NCI-H526 (cell line): ENCODE measurements around the gene MGAT5.
A peak's percentile ranks its signal among the peaks of the same experiment; 100 is the strongest.

Experiments used
- DNase-seq, 2 experiments: peaks; one replicate each; lab custom pipeline; 2025; lab: John Stamatoyannopoulos, UW

The MGAT5 gene

DNA sequence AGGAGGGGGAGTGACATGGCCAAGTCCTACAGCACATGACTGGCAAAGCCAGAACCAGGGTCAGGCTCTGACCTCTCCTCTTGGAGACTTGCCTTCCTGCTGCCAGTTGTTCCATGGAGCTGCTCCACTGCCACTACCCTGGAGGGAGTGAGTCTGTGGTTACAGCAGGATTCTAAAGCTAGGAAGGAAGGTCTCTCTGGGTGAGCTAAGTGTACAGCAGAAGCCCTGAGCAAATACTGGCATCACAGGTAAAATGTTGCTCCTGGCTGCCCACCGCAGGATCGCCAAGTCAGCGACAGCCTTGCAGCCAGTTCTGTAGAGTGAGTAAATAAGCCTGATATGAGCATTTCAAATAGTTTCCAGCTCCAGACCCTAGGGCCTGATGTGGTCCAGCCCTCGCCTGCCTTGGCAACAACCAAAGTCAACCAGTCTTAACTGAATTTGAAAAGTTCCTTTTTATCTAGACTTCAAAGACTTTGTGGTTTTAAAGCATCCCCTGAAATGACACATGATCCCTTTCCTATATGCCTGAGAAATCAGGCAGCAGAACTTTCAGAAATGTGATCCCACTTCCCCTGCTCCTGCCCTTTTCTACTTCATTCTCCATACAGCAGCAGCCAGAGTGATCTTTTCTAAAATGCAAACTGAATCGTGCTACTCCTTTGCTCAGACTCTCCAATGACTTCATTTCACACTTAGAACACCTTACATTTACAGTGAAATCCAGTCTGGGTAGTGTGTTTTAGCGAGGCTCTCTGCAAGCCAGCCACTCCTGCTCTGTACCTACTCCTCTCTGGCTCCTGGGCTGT lies 114.3 kb downstream of the MGAT5 start:
- DNase-seq, result no peak

DNA sequence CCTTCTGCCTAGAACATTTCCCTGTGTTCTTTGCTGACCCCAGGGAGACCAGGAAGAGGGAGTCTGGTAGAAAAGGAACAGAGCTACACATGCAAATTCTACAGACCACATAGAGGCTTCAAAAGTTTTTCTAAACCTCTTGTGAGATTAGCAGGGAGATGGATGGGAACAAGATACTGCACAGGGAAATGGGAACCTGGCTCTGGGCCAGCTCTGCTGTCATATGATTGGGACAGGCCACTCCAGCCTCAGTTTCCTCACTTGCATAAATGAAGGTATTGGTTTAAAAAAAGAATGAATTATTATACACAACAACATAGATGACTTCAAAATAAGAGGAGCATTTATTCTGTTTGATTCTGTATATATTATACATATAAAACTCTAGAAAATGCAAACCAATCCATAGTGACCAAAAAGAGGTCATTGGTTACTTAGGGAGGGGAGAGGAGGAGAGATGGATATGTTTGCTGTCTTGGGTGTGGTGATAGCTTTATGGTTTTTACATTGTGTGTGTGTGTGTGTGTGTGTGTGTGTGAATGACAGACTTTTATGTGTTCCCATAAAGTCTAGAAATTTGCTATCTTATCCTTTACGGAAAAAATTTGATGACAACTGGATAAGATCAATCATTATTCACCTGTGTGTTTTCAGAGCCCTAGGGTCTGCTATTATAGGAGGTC lies 115.5 kb downstream of the MGAT5 start:
- DNase-seq, result peak in 1 of 2 experiments; percentile 16

DNA sequence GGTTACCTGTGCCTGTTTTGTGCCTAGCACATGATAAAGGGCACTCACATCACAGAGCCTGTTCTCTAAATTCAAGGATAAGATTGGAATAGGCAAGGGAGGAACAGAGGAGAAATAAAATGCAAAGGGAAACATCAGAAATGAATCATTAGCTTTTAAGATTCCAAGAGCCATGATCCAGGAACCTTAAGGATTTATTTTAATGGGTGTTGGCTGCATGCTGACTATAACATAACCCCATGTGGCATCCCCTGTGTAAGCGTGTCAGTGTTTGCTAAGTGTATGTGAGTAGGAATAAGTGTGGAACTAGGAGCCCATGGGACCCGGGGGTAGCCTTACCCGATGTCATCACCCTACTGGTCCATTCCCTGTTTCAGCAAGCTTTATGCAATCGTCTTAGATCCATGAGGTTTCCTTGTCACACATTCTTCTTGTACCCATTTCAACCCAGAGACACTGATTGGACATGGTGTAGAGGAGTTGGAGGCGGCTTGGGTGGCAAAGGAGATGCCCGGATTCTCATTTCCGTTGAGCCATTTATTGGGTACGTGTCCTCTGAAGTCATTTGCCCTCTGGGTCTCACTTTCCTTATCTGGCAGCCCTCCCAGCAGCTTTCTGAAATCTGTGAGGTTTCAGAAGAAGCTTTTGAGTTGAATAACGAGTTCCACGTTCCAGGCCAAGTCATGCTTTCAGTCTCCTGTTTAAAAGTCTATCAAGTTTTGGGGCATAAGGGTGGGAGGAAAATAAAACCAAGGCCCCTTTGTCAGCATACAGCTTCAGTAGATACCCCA lies 117.0 kb downstream of the MGAT5 start:
- DNase-seq, result no peak

DNA sequence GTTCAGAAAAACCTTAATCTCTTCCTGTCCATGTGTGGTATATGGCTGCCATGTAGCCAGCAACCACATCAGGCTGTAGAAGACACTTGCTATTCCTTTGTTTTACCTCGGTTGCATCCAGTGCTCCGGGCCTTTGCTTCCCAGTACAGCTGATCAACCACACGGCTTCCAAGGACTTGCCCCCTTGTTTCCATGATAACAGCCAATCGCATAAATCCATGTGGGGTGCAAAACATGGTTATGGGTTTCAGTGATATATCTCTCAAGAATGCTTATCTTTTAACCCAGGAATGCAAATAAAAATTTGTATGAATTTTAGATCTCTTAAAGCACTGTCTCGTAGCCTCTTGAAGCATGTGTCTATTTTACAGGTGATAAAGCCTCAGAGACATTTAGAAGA lies 118.3 kb downstream of the MGAT5 start:
- no peak for DNase-seq

DNA sequence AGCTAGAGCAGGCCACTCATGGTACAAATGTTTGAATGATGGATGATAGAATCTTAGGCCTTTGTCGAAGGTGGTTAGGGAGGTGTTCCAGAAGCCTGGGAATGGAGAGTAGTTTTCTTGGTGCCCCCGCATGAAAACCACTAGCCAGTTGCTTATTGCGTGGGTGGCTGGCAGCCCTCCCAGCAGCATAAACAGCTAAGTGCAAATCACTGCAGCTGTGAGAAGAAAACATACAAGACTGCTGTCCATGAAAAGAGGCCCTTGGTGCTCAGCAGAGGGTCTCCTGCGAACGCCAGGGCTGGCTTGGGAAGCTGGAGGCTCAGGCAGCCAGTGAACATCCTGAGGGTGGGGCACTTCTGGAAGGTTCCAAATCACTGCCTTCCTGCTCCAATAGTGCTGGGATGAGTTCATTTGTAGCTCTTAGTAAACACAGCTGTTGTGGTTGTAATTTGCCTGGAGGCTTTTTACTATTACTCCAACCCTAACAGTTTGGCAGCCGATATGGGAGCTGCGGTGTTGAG lies 118.8 kb downstream of the MGAT5 start:
- no peak for DNase-seq

DNA sequence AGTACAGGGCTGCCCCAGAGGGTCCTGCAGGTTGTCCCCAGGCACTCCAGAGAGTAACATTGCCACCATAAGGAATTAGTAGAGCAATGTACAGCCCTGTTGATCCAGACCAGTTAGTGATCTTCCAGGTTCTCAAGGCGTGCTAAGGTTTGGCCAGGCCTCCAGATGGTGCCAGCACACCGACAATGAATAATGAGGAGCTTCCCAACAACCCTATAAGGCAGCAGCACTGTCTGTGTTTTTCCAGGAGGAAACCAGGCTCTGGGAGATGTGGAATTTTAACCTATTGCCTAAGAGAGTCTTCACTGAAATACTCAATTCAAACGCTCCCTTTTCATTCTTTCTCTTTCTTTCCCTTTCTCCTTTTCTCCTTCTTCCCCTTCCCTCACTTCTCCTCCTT lies 122.1 kb downstream of the MGAT5 start:
- peak in 1 of 2 experiments; percentile 18 for DNase-seq

DNA sequence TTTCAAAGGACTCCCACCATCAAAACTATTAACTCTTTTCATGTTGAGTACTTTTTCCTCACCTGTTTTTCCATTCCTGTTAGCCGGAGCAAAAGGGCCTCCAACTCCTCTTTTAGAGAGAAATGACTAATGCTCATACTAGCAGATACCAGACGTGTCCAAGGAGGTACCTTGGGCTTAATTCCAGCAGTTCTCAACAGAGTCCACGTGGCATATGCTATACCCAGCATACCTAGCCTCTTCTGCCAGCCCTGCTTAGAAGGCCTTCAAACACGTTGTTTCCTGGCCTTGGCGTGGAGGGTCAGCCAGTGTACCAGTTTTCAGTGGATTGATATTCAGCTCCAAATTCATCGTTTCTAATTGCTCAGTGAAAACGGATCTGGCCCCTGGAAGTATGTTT lies 123.9 kb downstream of the MGAT5 start:
- DNase-seq, result no peak

DNA sequence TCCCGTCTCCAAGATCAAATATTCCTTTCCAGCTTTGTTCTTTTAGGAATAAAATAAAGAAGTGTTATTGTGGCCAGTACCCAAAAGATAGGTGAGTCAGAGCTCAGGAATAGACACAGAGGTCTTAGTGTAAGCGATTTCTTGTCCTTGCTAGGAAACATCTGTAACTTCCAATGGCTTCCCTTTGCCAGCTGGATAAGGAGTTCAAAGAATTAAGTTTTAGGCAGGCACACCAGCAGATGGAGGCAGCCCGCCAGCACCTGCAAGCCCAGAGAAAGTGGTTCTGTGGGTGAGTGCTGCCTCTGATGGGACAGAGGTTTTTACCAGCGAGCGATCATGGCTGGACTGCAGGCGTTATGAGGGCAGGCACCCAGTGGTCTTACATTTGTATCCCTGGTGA lies 125.4 kb downstream of the MGAT5 start:
- DNase-seq, result no peak

DNA sequence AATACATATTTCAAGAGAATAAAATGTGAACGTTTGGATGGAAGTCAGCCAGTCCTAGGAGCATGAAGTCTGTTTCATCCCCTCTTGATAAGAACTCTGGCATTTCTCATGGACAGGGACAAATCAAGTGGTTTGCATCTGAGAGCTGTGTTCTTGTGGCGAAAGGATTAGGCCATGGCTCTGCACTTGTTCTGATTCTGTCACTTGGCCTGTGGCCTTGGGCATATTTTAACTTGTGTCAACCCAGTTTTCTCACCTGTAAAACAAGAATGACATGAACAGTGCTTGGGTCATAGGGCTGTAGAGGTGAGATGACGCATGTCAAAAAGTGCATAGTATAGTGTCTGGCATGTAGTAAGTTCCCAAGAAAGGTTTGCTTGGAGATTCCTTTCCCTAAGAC lies 125.8 kb downstream of the MGAT5 start:
- DNase-seq, result no peak

DNA sequence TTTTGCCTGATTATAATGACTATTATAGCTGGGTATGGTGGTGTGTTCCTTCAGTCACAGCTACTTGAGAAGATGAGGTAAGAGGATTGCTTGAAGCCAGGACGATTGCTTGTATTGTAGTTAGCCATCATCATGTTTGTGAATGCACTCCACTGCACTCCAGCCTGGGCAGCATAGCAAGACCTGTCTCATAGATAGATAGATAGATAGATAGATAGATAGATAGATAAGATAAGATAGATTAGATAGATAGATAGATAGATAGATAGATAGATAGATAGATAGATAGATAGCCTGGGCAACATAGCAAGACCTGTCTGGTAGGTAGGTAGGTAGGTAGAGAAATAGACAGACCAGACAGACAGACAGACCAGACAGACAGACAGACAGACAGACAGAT lies 127.3 kb downstream of the MGAT5 start:
- no peak for DNase-seq

DNA sequence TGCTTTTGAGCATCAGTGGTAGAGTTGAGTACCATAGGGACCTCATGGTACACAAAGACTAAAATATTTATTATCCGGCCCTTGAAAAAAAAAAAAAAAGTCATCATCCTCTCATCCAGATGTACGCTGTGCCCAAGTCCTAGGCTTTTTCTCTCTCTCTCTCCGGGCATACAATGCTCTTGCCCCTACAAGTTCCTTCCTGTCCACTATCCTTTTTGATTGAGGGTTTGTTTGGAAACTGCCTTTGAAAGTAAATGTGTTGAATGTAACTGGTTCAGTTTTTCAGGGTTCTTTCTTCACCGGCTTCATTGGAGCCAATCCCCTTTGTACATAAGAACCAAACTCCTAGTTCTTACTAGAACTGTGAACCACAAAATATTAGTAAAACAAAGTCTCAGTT lies 130.3 kb downstream of the MGAT5 start:
- DNase-seq, result no peak

DNA sequence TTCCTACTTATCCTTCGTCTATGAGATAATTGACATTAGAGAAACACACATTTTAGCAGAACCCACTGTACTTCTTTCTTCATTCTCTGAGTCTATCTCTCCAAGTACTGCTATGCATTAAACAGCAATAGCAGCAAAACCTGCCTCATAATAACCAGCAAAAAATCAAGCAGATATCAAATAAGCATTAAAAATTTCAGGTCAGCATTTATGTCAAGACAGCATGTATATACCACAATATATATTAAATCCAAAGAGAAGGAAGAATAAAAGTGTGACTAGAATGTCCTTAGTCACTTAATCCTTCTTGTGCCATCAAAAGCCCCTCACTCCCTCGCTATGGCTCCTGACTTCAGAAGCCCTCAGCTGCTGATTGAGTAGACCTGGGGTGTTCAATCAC lies 131.3 kb downstream of the MGAT5 start:
- no peak for DNase-seq

DNA sequence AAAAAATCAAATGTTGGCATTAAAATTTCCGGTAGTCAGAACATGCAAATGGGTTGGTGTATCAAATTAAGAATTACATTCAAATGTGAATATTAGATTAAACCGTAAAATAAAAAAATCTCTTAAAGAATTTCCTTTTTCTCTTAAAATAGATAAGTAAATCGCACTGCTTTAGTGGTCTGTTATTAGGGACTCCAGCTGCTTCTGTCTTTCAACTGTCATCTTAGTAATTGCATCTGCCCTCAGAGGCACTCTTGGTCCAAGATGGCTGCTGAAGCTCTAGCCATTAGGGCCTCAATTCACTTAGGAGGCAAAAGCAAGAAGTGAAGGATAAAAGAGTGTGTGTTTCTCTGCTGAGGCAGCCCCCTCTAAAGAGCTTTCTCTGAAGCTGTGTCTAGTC lies 132.4 kb downstream of the MGAT5 start:
- DNase-seq, result no peak

DNA sequence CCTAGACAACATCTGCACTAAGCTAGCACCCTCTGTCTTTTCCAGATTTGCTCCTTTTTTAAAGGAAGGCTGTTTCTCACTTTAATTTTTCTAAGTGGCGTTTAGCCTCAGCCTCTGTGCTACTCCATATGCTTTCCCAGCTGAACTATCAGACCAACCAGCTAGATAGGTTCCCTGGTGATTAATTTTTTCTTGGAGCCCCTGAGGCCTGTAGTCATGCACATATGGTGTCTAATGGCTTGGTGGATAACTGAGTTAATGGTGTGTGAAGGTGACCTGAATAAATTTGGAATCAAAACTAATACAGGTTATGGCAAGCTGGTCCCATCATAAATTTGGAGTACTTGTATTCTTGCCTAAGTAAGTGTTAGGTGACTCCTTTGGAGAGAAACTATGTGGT lies 135.5 kb downstream of the MGAT5 start:
- DNase-seq, result no peak

DNA sequence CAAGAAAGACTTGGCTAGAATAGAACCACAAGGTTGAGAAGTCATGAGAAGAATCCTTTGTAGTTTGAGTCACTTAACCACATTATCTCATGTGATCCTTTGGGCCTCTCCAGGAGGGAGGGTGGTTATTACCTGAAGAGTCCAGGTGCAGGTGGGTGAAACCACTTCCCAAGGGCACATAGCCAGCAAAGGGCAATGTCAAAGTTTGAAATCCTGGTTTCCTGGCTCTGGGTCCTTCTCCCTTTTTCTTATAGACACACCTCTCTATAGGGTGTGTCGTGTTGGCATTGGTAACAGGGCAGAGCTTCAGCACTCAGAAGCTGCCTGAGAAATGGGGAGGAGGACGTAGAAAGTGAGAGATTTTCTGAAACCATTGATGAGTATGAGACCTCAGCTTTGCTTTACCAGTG lies 137.9 kb downstream of the MGAT5 start:
- no peak for DNase-seq

DNA sequence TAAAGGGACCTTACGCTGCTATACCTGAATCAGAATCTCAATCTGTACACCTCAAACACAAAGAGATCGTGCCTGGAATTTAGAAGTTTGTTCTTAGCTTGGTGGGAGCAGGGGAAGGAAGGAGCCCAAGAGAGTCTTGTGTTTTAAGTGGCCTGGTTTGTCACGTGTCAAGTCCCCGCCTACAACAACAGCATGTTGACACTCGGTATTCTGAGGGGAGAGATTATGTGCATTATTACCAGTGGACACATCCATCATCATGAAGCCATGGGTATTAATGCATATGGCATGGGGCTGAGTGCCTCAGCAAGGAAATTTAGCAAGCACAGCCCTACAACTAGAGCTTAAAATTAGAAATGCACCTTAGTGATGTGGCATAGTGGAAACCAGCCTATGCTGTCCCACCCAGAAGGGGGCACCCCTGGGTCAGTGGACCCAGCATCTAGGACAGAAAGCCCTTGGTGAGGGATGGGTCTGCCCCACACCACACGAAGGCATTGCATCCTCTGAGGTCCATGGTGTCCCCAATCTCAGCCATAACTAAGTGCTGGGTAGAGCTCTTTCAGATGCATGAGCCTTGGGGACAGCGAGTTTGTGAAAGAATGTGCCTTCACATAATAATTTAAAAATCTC lies 138.7 kb downstream of the MGAT5 start:
- DNase-seq, result no peak

DNA sequence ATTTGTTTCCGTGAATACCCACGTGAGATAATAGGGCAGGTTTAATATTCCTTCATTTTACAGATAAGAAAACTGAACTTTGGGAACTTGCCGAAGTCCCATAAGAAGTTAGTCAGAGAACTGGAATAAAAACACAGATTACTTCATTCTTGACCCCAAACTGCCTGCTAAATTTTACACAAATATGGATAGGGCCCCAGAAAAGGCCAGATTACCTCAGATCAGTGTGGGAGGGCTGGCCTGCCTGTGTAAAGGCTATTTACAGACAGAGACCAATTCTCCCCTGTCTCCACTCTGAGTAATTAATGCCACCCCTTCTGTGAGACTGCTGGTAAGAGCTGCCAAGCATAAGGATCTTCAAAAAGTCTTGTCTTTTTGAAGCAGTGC lies 139.2 kb downstream of the MGAT5 start:
- DNase-seq, result no peak

DNA sequence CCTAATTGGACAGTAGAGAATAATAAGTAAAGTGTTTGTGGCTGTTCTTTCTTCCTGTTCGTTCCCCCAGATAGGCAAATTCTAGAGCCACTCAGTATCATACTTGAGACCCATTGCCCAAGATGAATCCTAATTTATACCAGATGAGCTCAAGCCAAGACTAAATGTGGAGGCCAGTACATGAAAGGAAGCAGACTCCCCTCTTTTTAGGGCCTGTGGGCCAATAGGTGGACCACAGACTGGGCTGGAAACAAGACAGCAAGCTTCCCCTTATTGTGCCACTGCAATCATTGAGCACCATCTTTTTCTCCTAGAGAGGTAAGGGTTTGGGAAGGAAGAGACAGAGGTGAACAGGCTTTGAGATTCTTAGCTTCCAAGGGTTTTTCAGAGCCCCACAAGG lies 141.9 kb downstream of the MGAT5 start:
- no peak for DNase-seq

DNA sequence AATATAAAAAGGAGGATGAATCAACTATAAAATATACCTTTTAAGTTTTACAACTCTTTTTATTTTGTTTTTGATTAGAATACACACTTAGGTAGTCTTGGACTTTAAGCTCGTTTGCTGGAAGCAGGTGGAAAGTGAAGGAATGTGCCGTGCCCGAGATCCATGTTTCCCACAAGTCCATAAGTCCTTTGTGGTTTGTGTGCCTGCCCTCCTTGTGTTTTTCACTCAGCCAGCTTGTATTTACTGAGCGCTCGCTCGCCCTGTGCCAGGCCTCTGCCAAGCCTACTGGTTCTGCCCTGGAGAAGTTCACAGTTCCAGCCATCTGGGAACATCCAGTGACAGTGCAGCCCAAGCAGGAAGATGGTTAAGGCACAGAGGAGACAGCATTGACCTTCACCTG lies 142.6 kb downstream of the MGAT5 start:
- no peak for DNase-seq

DNA sequence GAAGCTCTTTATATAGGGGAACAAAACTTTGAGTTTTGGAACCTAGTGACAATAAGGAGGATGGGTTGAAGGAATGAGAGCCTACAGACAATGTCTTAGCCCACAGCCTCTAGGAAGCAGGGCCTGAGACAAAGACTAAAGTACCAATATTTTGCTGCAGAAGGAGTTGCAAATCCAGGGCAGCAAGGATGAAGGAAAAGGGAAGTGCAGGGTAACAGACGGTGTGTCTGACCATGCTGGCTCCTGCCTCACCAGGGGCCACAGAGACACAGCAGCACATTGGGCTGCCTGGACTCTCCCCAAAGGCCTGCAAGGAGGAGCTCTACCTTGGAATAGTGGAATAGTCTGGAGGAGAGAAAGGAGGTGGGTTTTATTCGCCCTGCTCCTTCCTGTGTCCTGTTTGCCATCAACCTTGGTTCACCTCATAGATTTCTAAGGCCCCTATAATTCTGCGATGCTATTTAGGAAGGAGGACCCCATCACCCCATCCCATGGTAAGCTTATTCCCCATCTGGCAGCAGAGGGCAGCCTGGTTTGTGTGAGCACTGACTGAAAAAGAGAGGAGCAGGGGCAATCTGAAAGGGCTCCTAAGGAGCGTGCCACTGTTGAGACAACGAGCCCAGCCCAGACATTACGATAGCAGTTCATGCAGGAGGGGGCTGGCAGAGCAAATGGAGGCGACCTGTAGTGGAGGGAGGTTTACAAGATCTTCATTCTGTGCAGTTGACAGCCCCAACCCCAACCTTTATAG lies 143.4 kb downstream of the MGAT5 start:
- no peak for DNase-seq

DNA sequence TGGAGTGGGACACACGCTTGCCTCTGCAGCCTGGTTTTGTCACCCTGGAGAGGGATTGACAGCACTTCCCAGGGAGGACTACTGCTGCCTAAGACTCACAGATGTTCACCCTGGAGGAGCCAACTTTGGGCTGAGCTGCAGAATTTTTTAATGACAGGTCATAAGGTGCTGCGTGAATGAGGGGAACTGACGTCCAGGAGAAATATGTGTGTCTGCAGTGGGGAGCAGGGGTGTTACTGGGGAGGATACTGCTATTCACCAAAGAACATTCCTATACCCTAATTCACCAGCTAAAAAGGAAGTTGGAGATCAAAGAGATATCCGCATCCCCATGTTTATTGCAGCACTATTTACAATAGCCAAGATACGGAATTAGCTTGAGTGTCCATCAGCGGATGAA lies 144.4 kb downstream of the MGAT5 start:
- DNase-seq, result no peak

DNA sequence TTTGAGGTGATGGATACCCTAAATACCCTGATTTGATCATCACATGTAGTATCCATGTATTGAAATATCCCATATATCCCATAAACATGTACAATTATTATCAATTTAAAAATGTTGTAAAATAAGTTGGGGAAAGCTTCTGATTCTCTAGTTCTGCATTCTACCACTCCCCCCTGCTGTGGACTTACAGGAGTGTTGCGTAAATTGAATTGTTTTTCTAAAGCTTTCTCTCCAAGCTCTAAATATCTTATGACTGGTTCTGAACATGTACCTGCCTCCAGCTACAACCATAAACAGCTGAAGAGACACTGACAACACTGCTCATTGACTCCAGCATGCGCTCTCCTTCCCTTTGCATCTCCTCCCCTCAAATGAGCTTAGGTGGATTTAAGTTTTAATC lies 145.2 kb downstream of the MGAT5 start:
- no peak for DNase-seq
